ENCODE results near the gene METTL13.
"Not testable (repeated sequence)": the region's sequence is repeated elsewhere in the genome, so short reads cannot be mapped to it uniquely, and the experiment has no call there.

Gene METTL13

GRCh38 chr1:171794085-171794484 lies 12.6 kb downstream of the METTL13 start:
- H2BK5ac ChIP-seq (ENCODE audit: low read length) = no peak overlapping the region
- H3K9ac ChIP-seq (ENCODE audit: low read length) = no peak overlapping the region
- no peak overlapping the region for H3K18ac ChIP-seq (ENCODE audit: low read length)
- no peaks in the 10 kb centered on the region for H3K27me3 ChIP-seq (ENCODE audit: insufficient read depth, low read length, poor library complexity)
- H3K4me1 ChIP-seq (ENCODE audit: control insufficient read depth, low read depth, low read length) = no peaks in the 10 kb centered on the region
- WGBS (ENCODE audit: extremely low coverage, insufficient coverage, low lambda C conversion rate) = no CpG with 5 or more reads among the region's 4 CpGs
- no peak overlapping the region for H2BK120ac ChIP-seq (ENCODE audit: low read depth, low read length)
- no peak for DNase-seq
- H3K4me2 ChIP-seq (ENCODE audit: low read length) = no peak overlapping the region
- no peak overlapping the region for H4K5ac ChIP-seq (ENCODE audit: low read length)
- no peak overlapping the region for H3K23ac ChIP-seq (ENCODE audit: low read length)
- no peak overlapping the region for H3K4ac ChIP-seq (ENCODE audit: low read depth, low read length)
- H3K4me3 ChIP-seq (ENCODE audit: low read length) = no peak overlapping the region
- H2AK5ac ChIP-seq (ENCODE audit: low read length) = no peak overlapping the region
- H3K27ac ChIP-seq (ENCODE audit: low read depth, low read length) = no peak overlapping the region
- no peak overlapping the region for H3K56ac ChIP-seq (ENCODE audit: low read length)
- H4K8ac ChIP-seq (ENCODE audit: low read depth, low read length) = no peak overlapping the region
- peaks cover 6% of the 10 kb centered on the region for H3K79me1 ChIP-seq (ENCODE audit: low read length)
- H2BK15ac ChIP-seq (replicated peaks; ENCODE audit: low read depth) = no peak overlapping the region
- H3K79me2 ChIP-seq (ENCODE audit: control insufficient read depth, insufficient read depth, low read length) = peaks cover 2% of the 10 kb centered on the region
- peaks cover 20% of the 10 kb centered on the region for H3K36me3 ChIP-seq (ENCODE audit: control insufficient read depth, insufficient read depth, low read length)

DNA sequence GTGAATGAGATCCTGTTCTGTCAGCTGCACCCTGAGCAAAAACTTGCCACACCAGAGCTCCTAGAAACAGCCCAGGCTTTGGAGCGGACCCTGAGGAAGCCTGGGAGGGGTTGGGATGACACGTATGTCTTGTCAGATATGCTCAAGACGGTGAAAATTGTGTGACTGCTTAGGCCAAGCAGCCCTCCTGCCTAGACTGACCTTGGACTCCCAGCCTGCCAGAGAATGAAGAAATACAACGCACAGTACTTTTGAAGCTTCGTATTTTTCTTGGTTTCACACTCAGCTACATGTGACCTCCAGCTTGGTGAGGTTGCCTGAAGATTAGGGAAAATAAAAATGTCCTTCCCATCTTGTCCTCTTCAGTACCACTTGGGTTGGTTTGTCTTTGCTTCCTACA lies 15.1 kb downstream of the METTL13 start:
- WGBS (ENCODE audit: extremely low coverage, insufficient coverage, low lambda C conversion rate) = no CpG with 5 or more reads among the region's 5 CpGs
- Histone ChIP-seq H2BK5ac (ENCODE audit: low read length) (no peak overlapping the region), H3K18ac (ENCODE audit: low read length) (no peak overlapping the region), H3K4me1 (ENCODE audit: control insufficient read depth, low read depth, low read length) (no peaks in the 10 kb centered on the region), H2BK15ac (replicated peaks; ENCODE audit: low read depth) (no peak overlapping the region), H3K27me3 (ENCODE audit: insufficient read depth, low read length, poor library complexity) (no peaks in the 10 kb centered on the region), H3K79me1 (ENCODE audit: low read length) (peaks cover 3% of the 10 kb centered on the region), H3K4me2 (ENCODE audit: low read length) (no peak overlapping the region), H3K56ac (ENCODE audit: low read length) (no peak overlapping the region), H2BK120ac (ENCODE audit: low read depth, low read length) (no peak overlapping the region), H2AK5ac (ENCODE audit: low read length) (no peak overlapping the region), H3K23ac (ENCODE audit: low read length) (no peak overlapping the region), H3K9ac (ENCODE audit: low read length) (no peak overlapping the region), H3K4me3 (ENCODE audit: low read length) (no peak overlapping the region), H3K79me2 (ENCODE audit: control insufficient read depth, insufficient read depth, low read length) (no peaks in the 10 kb centered on the region), H3K36me3 (ENCODE audit: control insufficient read depth, insufficient read depth, low read length) (peaks cover 11% of the 10 kb centered on the region), H4K8ac (ENCODE audit: low read depth, low read length) (no peak overlapping the region), H3K27ac (ENCODE audit: low read depth, low read length) (no peak overlapping the region), H4K5ac (ENCODE audit: low read length) (no peak overlapping the region), H3K4ac (ENCODE audit: low read depth, low read length) (no peak overlapping the region)
- no peak for DNase-seq

- WGBS (ENCODE audit: extremely low coverage, insufficient coverage, low lambda C conversion rate) = no CpG with 5 or more reads among the region's 3 CpGs
- no peak overlapping the region for H3K9ac ChIP-seq (ENCODE audit: low read length)
- H3K36me3 ChIP-seq (ENCODE audit: control insufficient read depth, insufficient read depth, low read length) = peaks cover 5% of the 10 kb centered on the region
- H3K23ac ChIP-seq (ENCODE audit: low read length) = no peak overlapping the region
- no peak overlapping the region for H4K5ac ChIP-seq (ENCODE audit: low read length)
- no peak overlapping the region for H3K56ac ChIP-seq (ENCODE audit: low read length)
- H3K4me1 ChIP-seq (ENCODE audit: control insufficient read depth, low read depth, low read length) = no peaks in the 10 kb centered on the region
- H2BK15ac ChIP-seq (replicated peaks; ENCODE audit: low read depth) = no peak overlapping the region
- H3K18ac ChIP-seq (ENCODE audit: low read length) = no peak overlapping the region
- no peaks in the 10 kb centered on the region for H3K79me2 ChIP-seq (ENCODE audit: control insufficient read depth, insufficient read depth, low read length)
- H2AK5ac ChIP-seq (ENCODE audit: low read length) = no peak overlapping the region
- H3K4me3 ChIP-seq (ENCODE audit: low read length) = no peak overlapping the region
- no peak overlapping the region for H2BK5ac ChIP-seq (ENCODE audit: low read length)
- H3K27ac ChIP-seq (ENCODE audit: low read depth, low read length) = no peak overlapping the region
- H3K4ac ChIP-seq (ENCODE audit: low read depth, low read length) = no peak overlapping the region
- DNase-seq = no peak
- no peak overlapping the region for H4K8ac ChIP-seq (ENCODE audit: low read depth, low read length)
- no peak overlapping the region for H2BK120ac ChIP-seq (ENCODE audit: low read depth, low read length)
- peaks cover 1% of the 10 kb centered on the region for H3K79me1 ChIP-seq (ENCODE audit: low read length)
- H3K4me2 ChIP-seq (ENCODE audit: low read length) = no peak overlapping the region
- H3K27me3 ChIP-seq (ENCODE audit: insufficient read depth, low read length, poor library complexity) = no peaks in the 10 kb centered on the region
Observed at GRCh38 chr1:171798311-171798710, 16.9 kb downstream of the METTL13 start.

DNA sequence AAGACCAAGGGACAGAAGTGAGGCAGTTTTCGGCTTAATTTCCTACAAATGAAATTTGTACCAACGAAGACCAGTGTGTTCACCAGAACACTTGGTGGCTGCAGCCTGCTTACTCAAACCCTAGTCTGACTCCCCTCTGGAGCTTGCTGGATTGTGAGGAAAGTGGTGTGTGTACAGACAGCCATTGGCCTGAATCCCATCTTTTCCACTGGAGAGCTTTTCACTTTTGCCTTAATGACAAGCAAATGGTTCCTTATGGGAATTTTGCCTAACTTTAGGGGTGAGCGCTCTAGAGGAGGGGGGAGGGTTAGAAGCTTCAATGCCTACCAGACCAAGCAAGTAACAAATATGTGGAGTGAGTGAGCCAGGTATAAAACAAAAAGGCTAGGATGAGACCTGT lies 17.3 kb downstream of the METTL13 start:
- DNase-seq = no peak
- no peak overlapping the region for H4K5ac ChIP-seq (ENCODE audit: low read length)
- H2AK5ac ChIP-seq (ENCODE audit: low read length) = no peak overlapping the region
- H3K79me1 ChIP-seq (ENCODE audit: low read length) = peaks cover 1% of the 10 kb centered on the region
- H3K4me2 ChIP-seq (ENCODE audit: low read length) = no peak overlapping the region
- no peak overlapping the region for H2BK5ac ChIP-seq (ENCODE audit: low read length)
- peaks cover 5% of the 10 kb centered on the region for H3K36me3 ChIP-seq (ENCODE audit: control insufficient read depth, insufficient read depth, low read length)
- no peak overlapping the region for H3K9ac ChIP-seq (ENCODE audit: low read length)
- no peak overlapping the region for H4K8ac ChIP-seq (ENCODE audit: low read depth, low read length)
- no peak overlapping the region for H3K18ac ChIP-seq (ENCODE audit: low read length)
- no peaks in the 10 kb centered on the region for H3K4me1 ChIP-seq (ENCODE audit: control insufficient read depth, low read depth, low read length)
- H2BK120ac ChIP-seq (ENCODE audit: low read depth, low read length) = no peak overlapping the region
- no peaks in the 10 kb centered on the region for H3K79me2 ChIP-seq (ENCODE audit: control insufficient read depth, insufficient read depth, low read length)
- H3K27me3 ChIP-seq (ENCODE audit: insufficient read depth, low read length, poor library complexity) = no peaks in the 10 kb centered on the region
- no peak overlapping the region for H2BK15ac ChIP-seq (replicated peaks; ENCODE audit: low read depth)
- WGBS (ENCODE audit: extremely low coverage, insufficient coverage, low lambda C conversion rate) = no CpG with 5 or more reads among the region's 3 CpGs
- H3K23ac ChIP-seq (ENCODE audit: low read length) = no peak overlapping the region
- no peak overlapping the region for H3K56ac ChIP-seq (ENCODE audit: low read length)
- no peak overlapping the region for H3K4me3 ChIP-seq (ENCODE audit: low read length)
- no peak overlapping the region for H3K27ac ChIP-seq (ENCODE audit: low read depth, low read length)
- no peak overlapping the region for H3K4ac ChIP-seq (ENCODE audit: low read depth, low read length)

DNA sequence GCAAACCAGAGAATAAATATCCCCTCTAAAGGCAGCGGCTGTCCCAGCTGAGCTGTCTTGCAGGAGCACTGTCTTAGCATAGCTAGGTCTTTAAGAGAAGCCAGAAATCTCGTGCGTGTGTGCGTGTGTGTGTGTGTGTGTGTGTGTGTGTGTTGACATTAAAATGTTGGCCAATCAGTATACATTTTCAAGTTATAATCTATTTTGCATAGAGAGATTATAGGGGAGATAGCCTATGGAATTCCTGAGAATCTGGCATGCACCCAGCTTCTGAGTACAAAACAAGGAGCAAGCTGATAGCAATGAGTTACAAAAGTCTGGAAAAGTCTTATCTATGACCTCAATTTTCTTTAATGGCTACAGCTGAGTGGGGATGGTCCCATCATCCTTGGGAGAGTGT lies 17.7 kb downstream of the METTL13 start:
- H4K8ac ChIP-seq (ENCODE audit: low read depth, low read length) = no peak overlapping the region
- H3K9ac ChIP-seq (ENCODE audit: low read length) = no peak overlapping the region
- no peak overlapping the region for H3K4me2 ChIP-seq (ENCODE audit: low read length)
- H3K27ac ChIP-seq (ENCODE audit: low read depth, low read length) = no peak overlapping the region
- no peak overlapping the region for H2AK5ac ChIP-seq (ENCODE audit: low read length)
- H3K79me1 ChIP-seq (ENCODE audit: low read length) = peaks cover 1% of the 10 kb centered on the region
- no peaks in the 10 kb centered on the region for H3K79me2 ChIP-seq (ENCODE audit: control insufficient read depth, insufficient read depth, low read length)
- no peak overlapping the region for H2BK15ac ChIP-seq (replicated peaks; ENCODE audit: low read depth)
- H3K18ac ChIP-seq (ENCODE audit: low read length) = no peak overlapping the region
- no peaks in the 10 kb centered on the region for H3K27me3 ChIP-seq (ENCODE audit: insufficient read depth, low read length, poor library complexity)
- no CpG with 5 or more reads among the region's 4 CpGs for WGBS (ENCODE audit: extremely low coverage, insufficient coverage, low lambda C conversion rate)
- no peak overlapping the region for H3K4ac ChIP-seq (ENCODE audit: low read depth, low read length)
- no peak overlapping the region for H2BK120ac ChIP-seq (ENCODE audit: low read depth, low read length)
- H3K23ac ChIP-seq (ENCODE audit: low read length) = no peak overlapping the region
- H2BK5ac ChIP-seq (ENCODE audit: low read length) = no peak overlapping the region
- H3K56ac ChIP-seq (ENCODE audit: low read length) = no peak overlapping the region
- no peak overlapping the region for H3K4me3 ChIP-seq (ENCODE audit: low read length)
- no peak overlapping the region for H4K5ac ChIP-seq (ENCODE audit: low read length)
- no peaks in the 10 kb centered on the region for H3K4me1 ChIP-seq (ENCODE audit: control insufficient read depth, low read depth, low read length)
- H3K36me3 ChIP-seq (ENCODE audit: control insufficient read depth, insufficient read depth, low read length) = peaks cover 3% of the 10 kb centered on the region
- DNase-seq = no peak

- not testable (repeated sequence) for H3K4me2 ChIP-seq (ENCODE audit: low read length); H3K36me3 ChIP-seq (ENCODE audit: control insufficient read depth, insufficient read depth, low read length); H3K4me1 ChIP-seq (ENCODE audit: control insufficient read depth, low read depth, low read length); H4K5ac ChIP-seq (ENCODE audit: low read length); H3K27me3 ChIP-seq (ENCODE audit: insufficient read depth, low read length, poor library complexity); H3K27ac ChIP-seq (ENCODE audit: low read depth, low read length); H2BK15ac ChIP-seq (replicated peaks; ENCODE audit: low read depth); H3K79me1 ChIP-seq (ENCODE audit: low read length); H3K9ac ChIP-seq (ENCODE audit: low read length); H3K79me2 ChIP-seq (ENCODE audit: control insufficient read depth, insufficient read depth, low read length); DNase-seq; H3K23ac ChIP-seq (ENCODE audit: low read length); H4K8ac ChIP-seq (ENCODE audit: low read depth, low read length); H3K4ac ChIP-seq (ENCODE audit: low read depth, low read length); H2BK120ac ChIP-seq (ENCODE audit: low read depth, low read length); H3K4me3 ChIP-seq (ENCODE audit: low read length); H3K56ac ChIP-seq (ENCODE audit: low read length); H3K18ac ChIP-seq (ENCODE audit: low read length); H2BK5ac ChIP-seq (ENCODE audit: low read length); H2AK5ac ChIP-seq (ENCODE audit: low read length)
- no CpG with 5 or more reads among the region's 2 CpGs for WGBS (ENCODE audit: extremely low coverage, insufficient coverage, low lambda C conversion rate)
Observed at GRCh38 chr1:171799698-171800097, 18.2 kb downstream of the METTL13 start.

Measured in mesendoderm (in vitro differentiated cells).